Upper lobe of left lung (tissue), 4 donors: ENCODE data around the gene MYDGF.

Source experiments
- POLR2A ChIP-seq, 4 donors: fragments of 450-650 bp; IDR thresholded peaks; one replicate each; pipeline ENCODE4 v1.5.1; 2016 to 2017; ENCODE audit warnings: antibody characterized with exemption in 4 of 4, mild to moderate bottlenecking in 2 of 4
- POLR2AphosphoS5 ChIP-seq, 2 donors: sonication (generic); formaldehyde crosslinking; IDR thresholded peaks; one replicate each; pipeline ENCODE4 v1.5.1; 2017; ENCODE audit warnings: antibody characterized with exemption in 2 of 2
- TF ChIP-seq, protein P1 (sequence below), 6 experiments: fragments of 450-650 bp in 4 of 6; fragments of 200-600 bp in 2 of 6; sonication (generic) in 2 of 6; IDR thresholded peaks; one replicate each; pipeline ENCODE4 v1.5.1; 2016 to 2019; ENCODE audit warnings: antibody characterized with exemption in 6 of 6

DNA sequence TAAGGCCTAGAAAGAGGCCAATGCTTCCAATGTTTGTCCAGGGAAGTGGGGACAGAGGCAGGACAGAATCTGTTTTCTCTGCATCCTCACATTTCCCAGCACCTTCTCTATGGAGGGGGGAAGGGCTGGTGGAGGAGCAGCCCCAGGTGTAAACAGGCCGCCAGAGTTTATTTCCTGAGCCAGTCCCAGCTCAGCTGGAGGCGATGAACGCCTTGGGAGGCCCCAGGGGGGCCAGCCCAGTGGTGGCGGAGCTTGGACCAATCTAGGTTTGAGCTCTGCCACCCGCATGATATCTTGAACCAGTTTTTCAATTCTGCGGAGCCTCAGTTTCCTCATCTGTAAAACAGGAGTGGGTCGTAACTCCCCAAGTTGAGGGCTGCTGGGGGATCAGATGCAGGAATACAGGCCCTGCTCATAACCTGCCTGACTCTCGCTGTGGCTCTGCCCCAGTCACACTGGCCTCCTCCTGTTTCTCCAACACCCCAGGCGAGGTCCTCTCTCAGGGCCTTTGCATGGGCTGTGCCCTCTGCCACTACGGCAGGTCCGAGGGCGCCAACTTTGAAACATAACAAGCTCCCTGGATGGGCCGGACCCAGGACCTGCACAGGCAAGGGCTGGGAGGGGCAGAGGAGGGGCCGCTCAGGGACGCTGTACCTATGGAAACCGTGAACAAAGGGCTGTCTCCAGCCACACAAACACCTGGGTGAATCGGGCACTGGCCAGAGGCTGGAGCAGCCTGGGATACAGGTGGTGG, 29.7 kb downstream of the MYDGF start:
- TF ChIP-seq, protein P1, sequence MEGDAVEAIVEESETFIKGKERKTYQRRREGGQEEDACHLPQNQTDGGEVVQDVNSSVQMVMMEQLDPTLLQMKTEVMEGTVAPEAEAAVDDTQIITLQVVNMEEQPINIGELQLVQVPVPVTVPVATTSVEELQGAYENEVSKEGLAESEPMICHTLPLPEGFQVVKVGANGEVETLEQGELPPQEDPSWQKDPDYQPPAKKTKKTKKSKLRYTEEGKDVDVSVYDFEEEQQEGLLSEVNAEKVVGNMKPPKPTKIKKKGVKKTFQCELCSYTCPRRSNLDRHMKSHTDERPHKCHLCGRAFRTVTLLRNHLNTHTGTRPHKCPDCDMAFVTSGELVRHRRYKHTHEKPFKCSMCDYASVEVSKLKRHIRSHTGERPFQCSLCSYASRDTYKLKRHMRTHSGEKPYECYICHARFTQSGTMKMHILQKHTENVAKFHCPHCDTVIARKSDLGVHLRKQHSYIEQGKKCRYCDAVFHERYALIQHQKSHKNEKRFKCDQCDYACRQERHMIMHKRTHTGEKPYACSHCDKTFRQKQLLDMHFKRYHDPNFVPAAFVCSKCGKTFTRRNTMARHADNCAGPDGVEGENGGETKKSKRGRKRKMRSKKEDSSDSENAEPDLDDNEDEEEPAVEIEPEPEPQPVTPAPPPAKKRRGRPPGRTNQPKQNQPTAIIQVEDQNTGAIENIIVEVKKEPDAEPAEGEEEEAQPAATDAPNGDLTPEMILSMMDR (IDR thresholded peaks at IDR 0.05): no peak
- TF ChIP-seq POLR2AphosphoS5 (IDR thresholded peaks at IDR 0.05): no peak
- TF ChIP-seq POLR2A (IDR thresholded peaks at IDR 0.05): no peak
